ENCODE results near the gene SCARB1.

The SCARB1 gene

DNA sequence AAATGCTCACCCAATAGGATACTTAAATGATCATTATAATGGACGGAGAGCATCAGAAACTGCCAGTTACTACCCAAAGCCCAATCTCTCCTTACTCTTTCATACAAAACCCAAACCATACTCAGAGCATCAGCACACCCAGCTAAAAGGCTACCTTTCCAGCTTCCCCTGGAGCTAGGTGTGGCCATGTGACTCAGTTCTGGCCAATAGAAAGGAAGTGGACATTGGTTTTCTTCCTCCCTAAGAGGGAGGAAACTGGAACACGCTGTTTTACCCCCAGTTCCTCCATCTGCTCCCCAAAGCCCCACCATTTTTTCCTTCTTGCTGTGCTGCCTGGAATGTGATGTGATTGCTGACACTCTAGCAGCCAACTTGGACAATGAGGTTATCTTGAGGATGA lies 50.7 kb downstream of the SCARB1 start:
- DNase-seq (ENCODE audit: low read depth, low spot score), result no peak
- in situ Hi-C loops (cut with HindIII; ENCODE audit: low sequenced_read_pairs), result no loop called here
- H3K4me3 ChIP-seq (ENCODE audit: low read depth, low read length), result no peak overlapping the region
- TF ChIP-seq, protein P1, sequence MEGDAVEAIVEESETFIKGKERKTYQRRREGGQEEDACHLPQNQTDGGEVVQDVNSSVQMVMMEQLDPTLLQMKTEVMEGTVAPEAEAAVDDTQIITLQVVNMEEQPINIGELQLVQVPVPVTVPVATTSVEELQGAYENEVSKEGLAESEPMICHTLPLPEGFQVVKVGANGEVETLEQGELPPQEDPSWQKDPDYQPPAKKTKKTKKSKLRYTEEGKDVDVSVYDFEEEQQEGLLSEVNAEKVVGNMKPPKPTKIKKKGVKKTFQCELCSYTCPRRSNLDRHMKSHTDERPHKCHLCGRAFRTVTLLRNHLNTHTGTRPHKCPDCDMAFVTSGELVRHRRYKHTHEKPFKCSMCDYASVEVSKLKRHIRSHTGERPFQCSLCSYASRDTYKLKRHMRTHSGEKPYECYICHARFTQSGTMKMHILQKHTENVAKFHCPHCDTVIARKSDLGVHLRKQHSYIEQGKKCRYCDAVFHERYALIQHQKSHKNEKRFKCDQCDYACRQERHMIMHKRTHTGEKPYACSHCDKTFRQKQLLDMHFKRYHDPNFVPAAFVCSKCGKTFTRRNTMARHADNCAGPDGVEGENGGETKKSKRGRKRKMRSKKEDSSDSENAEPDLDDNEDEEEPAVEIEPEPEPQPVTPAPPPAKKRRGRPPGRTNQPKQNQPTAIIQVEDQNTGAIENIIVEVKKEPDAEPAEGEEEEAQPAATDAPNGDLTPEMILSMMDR (IDR thresholded peaks at IDR 0.05; ENCODE audit: low read depth, low read length), result no peak

DNA sequence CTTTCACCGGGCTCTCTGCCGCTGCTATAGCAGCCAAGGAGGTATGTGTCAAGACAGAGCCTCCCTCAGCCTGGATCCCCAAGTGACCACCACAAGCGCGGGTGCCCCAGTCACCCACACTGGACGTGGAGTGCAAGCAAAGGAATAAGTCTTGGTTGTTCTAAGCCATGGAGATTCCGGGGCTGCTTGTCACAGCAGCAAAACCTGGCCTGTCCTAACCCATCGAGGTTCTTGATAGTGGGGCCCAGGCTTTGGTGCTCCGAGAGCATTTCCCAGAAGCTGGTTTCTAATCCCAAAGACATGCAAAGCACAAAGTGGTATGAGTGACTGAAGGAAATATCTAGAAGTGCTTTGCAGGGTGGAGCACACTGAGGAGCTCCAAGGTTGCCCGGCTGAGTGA lies 51.3 kb downstream of the SCARB1 start:
- TF ChIP-seq, protein P1 (IDR thresholded peaks at IDR 0.05; ENCODE audit: low read depth, low read length), result no peak
- in situ Hi-C loops (cut with HindIII; ENCODE audit: low sequenced_read_pairs), result no loop called here
- no peak overlapping the region for H3K4me3 ChIP-seq (ENCODE audit: low read depth, low read length)
- no peak for DNase-seq (ENCODE audit: low read depth, low spot score)

DNA sequence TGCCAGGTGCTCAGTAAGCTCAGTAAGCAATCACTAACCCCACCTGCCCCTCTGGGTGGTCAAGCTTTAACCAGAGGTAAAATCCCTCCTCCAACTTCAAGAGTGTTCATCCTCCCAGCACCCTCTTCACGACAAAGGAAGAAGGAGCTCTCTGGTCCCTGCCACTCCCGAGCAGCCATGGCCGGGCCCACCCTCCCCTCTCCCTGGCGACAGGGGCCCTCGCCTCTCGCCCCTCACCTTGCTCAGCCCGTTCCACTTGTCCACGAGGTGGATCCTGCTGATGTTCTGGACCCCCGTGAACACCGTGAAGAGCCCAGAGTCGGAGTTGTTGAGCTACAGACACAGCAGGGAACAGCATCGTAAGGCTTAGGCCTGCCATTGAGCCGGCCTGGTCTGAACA lies 52.0 kb downstream of the SCARB1 start:
- H3K4me3 ChIP-seq (ENCODE audit: low read depth, low read length), result no peak overlapping the region
- in situ Hi-C loops (cut with HindIII; ENCODE audit: low sequenced_read_pairs), result no loop called here
- TF ChIP-seq, protein P1 (IDR thresholded peaks at IDR 0.05; ENCODE audit: low read depth, low read length), result no peak
- no peak for DNase-seq (ENCODE audit: low read depth, low spot score)

DNA sequence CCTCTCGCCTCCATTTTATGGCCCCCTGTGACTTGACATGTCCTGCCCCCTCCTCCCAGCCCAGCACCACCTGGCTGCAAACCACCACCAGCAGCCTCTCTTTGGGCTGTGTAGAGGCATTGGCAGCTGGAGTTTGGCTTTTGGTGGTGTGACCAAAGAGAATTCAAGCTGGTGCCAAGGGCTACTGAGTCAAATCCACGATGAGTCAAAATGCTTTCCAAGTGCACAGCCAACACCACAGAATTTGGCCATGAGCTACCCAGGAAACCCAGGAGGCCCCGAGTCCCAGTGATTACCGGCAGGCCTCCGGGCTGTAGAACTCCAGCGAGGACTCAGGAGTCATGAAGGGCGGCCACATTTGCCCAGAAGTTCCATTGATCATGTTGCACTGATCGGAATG lies 53.8 kb downstream of the SCARB1 start:
- in situ Hi-C loops (cut with HindIII; ENCODE audit: low sequenced_read_pairs), result no loop called here
- DNase-seq (ENCODE audit: low read depth, low spot score), result peak; percentile 62
- TF ChIP-seq, protein P1 (IDR thresholded peaks at IDR 0.05; ENCODE audit: low read depth, low read length), result no peak
- H3K4me3 ChIP-seq (ENCODE audit: low read depth, low read length), result no peak overlapping the region

DNA sequence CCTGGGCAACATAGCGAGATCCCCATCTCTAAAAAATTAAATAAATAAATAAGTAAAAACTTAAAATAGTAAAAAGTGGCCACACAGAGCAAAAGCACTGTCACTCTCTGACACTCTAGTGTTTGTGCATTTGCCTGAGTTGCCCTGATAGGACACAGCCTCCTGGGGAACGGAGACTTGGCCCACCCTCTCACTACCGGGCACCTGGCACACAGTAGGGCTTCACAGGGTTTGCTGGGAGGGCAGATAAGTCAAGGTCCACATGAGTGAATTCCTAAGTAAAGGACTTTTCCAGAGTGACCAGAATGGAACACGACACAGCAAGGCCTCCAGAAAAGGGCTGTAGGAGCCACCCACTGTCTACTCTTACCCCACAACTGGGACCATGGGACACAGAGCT lies 54.3 kb downstream of the SCARB1 start:
- H3K4me3 ChIP-seq (ENCODE audit: low read depth, low read length), result no peak overlapping the region
- TF ChIP-seq, protein P1 (IDR thresholded peaks at IDR 0.05; ENCODE audit: low read depth, low read length), result no peak
- in situ Hi-C loops (cut with HindIII; ENCODE audit: low sequenced_read_pairs), result no loop called here
- no peak for DNase-seq (ENCODE audit: low read depth, low spot score)

DNA sequence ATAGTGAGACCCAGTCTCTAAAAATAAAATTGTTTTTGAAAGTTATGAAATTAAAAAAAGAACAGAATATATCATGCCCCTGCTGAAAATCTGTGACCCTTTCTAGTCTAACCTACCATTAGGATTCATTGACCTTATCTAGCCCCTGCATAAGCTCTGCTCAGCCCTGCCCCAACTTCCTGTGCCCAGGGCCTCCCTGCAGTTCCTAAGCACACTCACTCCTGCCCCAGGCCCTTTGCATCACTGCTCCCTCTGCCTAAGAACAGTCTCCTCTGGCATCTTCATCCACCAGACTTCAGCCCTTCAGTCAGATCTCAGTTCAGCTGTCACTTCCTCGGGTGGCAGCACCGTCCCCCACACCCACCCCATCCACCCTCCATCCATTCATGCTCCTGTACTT lies 55.4 kb downstream of the SCARB1 start:
- in situ Hi-C loops (cut with HindIII; ENCODE audit: low sequenced_read_pairs), result no loop called here
- no peak overlapping the region for H3K4me3 ChIP-seq (ENCODE audit: low read depth, low read length)
- DNase-seq (ENCODE audit: low read depth, low spot score), result no peak
- TF ChIP-seq, protein P1 (IDR thresholded peaks at IDR 0.05; ENCODE audit: low read depth, low read length), result no peak

All from astrocyte of the spinal cord (primary cell).